Right renal pelvis (tissue), 4 donors: Measurements from ENCODE around the gene TMEM178A. TPM values are rescaled to one million over a fixed set of nuclear protein-coding genes. Genes with fewer than 3 reads are reported as not detected.

Experiments used
- DNase-seq, 4 donors: peaks; one replicate each; pipeline ENCODE4 v3.0.0-alpha.2; 2013; ENCODE audit warnings: low read depth in 4 of 4, low spot score in 3 of 4, missing footprints in 1 of 4
- polyA plus RNA-seq, 4 donors: library from polyadenylated mRNA; unstranded; fragments of 120-200 nt; gene quantifications; one replicate each; pipeline ENCODE4 v1.2.1, GENCODE V29; 2013; ENCODE audit not compliant: insufficient read length in 4 of 4

TMEM178A gene
- polyA plus RNA-seq, 4 donors: 77.2 to 101 (median 84.0) TPM

DNA sequence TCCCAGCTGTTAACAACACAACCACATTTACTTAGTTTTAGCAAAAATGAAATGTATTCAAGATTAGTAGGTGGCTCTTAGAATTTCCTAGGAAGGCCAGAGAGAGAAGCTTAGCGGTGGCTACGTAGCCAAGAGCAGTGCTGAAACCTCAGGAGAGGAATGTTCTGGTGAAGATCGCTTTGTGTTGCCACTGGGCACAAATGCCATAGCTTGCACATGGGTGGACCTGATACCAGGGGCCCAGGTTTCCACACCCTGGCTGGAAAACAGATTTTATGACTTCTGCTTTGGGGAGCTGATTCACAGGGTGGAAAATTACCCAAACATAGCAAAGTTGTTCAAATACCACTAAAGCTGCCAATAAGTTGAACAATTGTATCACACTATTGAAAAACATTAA is 69.9 kb downstream of the TMEM178A start:
- DNase-seq: no peak

DNA sequence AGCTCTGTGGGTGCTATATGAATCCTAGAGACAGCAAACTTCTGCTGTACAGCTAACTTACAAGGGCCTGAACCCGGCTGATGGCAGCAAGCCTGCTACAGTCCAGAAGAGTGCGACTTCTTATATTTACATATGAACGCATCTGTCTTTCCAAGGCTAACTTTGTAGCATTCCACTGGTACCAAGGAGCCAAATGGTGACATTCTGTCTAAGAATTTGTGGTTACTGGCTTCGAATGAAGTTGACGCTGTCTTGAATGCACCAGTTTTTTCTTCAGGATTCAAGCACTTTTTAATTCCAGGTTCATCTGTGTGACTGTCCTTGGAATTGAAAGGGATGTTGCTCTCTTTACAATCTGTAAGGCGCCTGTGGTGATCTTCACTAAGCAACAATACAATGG is 70.9 kb downstream of the TMEM178A start:
- no peak for DNase-seq

DNA sequence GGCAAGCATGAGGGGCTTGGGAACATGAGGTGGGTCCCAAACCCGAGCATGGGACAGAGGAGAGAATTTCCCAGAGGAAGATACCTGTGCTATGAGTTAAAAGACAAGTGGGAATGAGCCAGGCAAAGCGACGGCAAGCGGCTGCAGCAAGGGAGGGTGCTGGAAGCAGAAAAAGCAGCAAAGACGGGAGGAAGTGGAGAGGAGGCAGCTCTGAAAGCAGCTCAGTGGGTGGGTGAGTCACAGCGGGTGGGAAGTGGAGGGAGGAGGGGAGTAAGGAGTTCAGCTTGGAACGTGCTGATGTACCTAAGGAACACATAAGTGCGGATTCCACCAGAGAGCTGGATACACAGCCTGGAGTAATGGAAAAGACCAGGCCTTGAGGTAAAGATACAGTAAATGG is 71.9 kb downstream of the TMEM178A start:
- no peak for DNase-seq

- DNase-seq: no peak
Observed at GRCh38 chr2:39738936-39739335, 73.2 kb downstream of the TMEM178A start.

DNA sequence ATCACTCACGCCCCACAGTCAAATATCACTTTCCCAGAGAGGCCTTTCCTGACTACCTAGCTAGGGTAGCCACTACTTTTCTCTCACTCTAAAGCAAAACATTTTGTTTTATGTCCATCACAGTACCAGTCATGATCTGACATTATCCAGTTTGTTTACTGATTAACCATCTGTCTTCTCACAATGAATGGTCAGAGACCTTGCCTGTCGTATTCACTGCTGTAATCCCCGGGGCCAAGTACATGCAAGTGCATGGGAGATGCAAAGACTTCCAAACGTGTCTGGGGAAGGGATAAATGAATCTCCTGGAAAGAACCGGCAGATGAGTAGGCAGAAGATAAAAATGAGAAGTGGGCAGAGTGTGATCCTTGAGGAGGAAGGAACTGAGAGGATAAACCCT is 73.7 kb downstream of the TMEM178A start:
- no peak for DNase-seq

DNA sequence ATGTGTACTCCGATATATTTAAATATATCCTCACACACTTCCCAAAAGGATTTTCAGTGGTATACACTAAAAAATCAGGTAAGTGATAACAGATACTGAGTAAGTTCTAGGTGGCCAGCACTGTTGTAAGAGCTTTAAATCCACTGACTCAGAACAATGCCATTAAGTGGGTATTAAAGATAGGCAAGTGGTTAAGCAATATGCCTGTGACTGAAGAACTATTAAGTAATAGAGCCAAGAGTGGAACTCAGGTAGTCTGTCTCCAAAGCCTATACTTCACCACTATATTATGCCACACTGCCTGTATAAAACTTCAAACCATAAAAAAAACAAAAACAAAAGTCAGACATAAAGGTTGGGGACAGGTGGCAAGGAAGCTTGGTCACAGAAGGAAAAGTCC is 76.2 kb downstream of the TMEM178A start:
- no peak for DNase-seq

DNA sequence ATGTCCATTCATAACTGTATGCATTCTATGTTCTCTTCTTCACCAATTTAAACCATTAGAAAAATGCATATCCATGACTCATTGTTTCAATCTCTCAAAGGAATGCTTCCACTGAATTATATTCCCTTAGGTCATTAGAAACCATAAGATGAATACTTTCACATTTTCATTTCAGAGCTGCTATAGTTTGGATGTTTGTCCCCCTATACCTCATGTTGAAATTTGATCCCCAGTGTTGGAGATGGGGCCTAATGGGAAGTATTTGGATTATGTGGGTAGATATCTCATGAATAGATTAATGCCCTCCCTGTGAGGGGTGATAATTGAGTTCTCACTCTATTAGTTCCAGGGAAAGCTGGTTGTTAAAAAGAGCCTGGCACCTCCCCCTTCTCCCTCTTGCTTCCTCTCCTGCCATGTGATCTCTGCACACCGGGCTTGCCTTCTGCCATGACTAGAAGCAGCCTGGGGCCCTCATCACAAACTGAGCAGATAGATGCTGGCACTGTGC is 77.6 kb downstream of the TMEM178A start:
- no peak for DNase-seq

- DNase-seq: no peak
Observed at GRCh38 chr2:39755466-39755865, 89.7 kb downstream of the TMEM178A start.

DNA sequence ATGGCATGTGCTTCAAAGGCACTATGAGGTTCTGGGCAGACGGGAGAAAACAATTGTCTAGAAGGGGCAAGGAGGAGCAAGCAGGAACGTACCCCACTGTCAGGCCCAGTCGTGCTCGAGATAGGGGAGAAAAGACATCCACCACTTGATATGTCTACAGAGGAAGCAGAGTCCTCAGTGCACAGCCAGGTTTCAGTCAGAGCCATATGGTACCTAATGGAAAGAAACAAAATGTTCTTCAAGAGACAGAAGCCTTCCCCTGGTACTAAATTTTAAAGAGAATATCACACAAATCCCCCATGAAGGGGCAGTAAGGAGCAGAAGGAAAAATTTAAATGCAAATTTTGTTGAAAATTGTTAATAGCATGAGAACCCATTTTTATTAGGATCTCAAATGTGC is 91.4 kb downstream of the TMEM178A start:
- no peak for DNase-seq

GRCh38 chr2:39762448-39762847 is 96.7 kb downstream of the TMEM178A start:
- DNase-seq: no peak

Other genes starting within 250 kb of the TMEM178A start
- gene MAP4K3, start 228.6 kb upstream of the TMEM178A start, polyA plus RNA-seq: 10 to 100 TPM; 59.9 to 96.7 (median 78.7) TPM
- 10 to 100 TPM; 19.8 to 24.1 (median 21.8) TPM for gene THUMPD2, start 113.3 kb downstream of the TMEM178A start, polyA plus RNA-seq